ENCODE results near the gene UPK2. TPM values are rescaled to one million over a fixed set of nuclear protein-coding genes. Genes with fewer than 3 reads are reported as not detected.

The UPK2 gene
- total RNA-seq, 1 experiment from 2014 or later: not detected

GRCh38 chr11:118917481-118918127 lies 38.5 kb upstream of the UPK2 start:
- DNase-seq (ENCODE audit: low spot score): peak; percentile 70

- peak; percentile 79 for DNase-seq (ENCODE audit: low spot score)
These were observed 37.9 kb upstream of the UPK2 start for GRCh38 chr11:118918128-118918685.

GRCh38 chr11:118918686-118919280 lies 37.3 kb upstream of the UPK2 start:
- peak; percentile 20 for DNase-seq (ENCODE audit: low spot score)

- peak; percentile 57 for DNase-seq (ENCODE audit: low spot score)
These were observed 34.8 kb upstream of the UPK2 start for GRCh38 chr11:118921121-118921928.

GRCh38 chr11:118921929-118922744 lies 34.0 kb upstream of the UPK2 start:
- DNase-seq (ENCODE audit: low spot score): peak; percentile 73

- DNase-seq (ENCODE audit: low spot score): no peak
These were observed 33.1 kb upstream of the UPK2 start for GRCh38 chr11:118922745-118923627.

- no peak for DNase-seq (ENCODE audit: low spot score)
These were observed 32.1 kb upstream of the UPK2 start for GRCh38 chr11:118923721-118924587.

- DNase-seq (ENCODE audit: low spot score): peak; percentile 28
These were observed 31.2 kb upstream of the UPK2 start for GRCh38 chr11:118924591-118925585.

GRCh38 chr11:118927554-118928100 lies 28.5 kb upstream of the UPK2 start:
- no peak for DNase-seq (ENCODE audit: low spot score)

GRCh38 chr11:118928101-118928869 lies 27.8 kb upstream of the UPK2 start:
- peak; percentile 90 for DNase-seq (ENCODE audit: low spot score)

GRCh38 chr11:118928870-118929500 lies 27.1 kb upstream of the UPK2 start:
- DNase-seq (ENCODE audit: low spot score): peak; percentile 31

GRCh38 chr11:118929501-118930093 lies 26.5 kb upstream of the UPK2 start:
- DNase-seq (ENCODE audit: low spot score): peak; percentile 34

GRCh38 chr11:118930094-118930712 lies 25.9 kb upstream of the UPK2 start:
- peak; percentile 56 for DNase-seq (ENCODE audit: low spot score)

GRCh38 chr11:118931571-118931970 lies 24.5 kb upstream of the UPK2 start:
- no peak for DNase-seq (ENCODE audit: low spot score)

GRCh38 chr11:118933486-118933885 lies 22.6 kb upstream of the UPK2 start:
- DNase-seq (ENCODE audit: low spot score): no peak

- no peak for DNase-seq (ENCODE audit: low spot score)
These were observed 20.7 kb upstream of the UPK2 start for GRCh38 chr11:118935376-118935775.
